Prostate gland (tissue), 2 donors: ENCODE results near the gene ZNF366.

Source experiments
- CTCF ChIP-seq, 4 experiments: fragments of 200-600 bp in 2 of 4; fragments of 450-650 bp in 2 of 4; sonication (generic) in 2 of 4; IDR thresholded peaks; 1 replicate in 3 of 4; 2 replicates in 1 of 4; pipeline ENCODE4 v1.5.1; 2016 to 2019; ENCODE audit warnings: antibody characterized with exemption in 4 of 4, mild to moderate bottlenecking in 2 of 4, moderate library complexity in 2 of 4
- POLR2A ChIP-seq: fragments of 450-650 bp; IDR thresholded peaks from one replicate; pipeline ENCODE4 v1.6.1; 2016; ENCODE audit warnings: antibody characterized with exemption, mild to moderate bottlenecking

GRCh38 chr5:72459089-72459661 is 48.0 kb downstream of the ZNF366 start:
- TF ChIP-seq CTCF (IDR thresholded peaks at IDR 0.05) (no peak), POLR2A (no peak)
